Effector CD4-positive, alpha-beta T cell (primary cell): ENCODE data around the gene ATOH7. TPM values are rescaled to one million over a fixed set of nuclear protein-coding genes. Genes with fewer than 3 reads are reported as not detected.
"Not testable (repeated sequence)": the region's sequence is repeated elsewhere in the genome, so short reads cannot be mapped to it uniquely, and the experiment has no call there.

Experiments
- DNase-seq: peaks from one replicate; pipeline ENCODE4 v3.0.0-alpha.2; 2020
- total RNA-seq: gene quantifications from one replicate; lab custom pipeline; 2026; lab: John Stamatoyannopoulos, UW

Gene ATOH7
- total RNA-seq, result not detected

- no peak for DNase-seq
These were observed at the start of gene ATOH7 for GRCh38 chr10:68231817-68232251. Gene ATOH7, minus strand, starts transcription at chr10:68232113. Its CDS starts 436 bp downstream, at chr10:68231677.

DNA sequence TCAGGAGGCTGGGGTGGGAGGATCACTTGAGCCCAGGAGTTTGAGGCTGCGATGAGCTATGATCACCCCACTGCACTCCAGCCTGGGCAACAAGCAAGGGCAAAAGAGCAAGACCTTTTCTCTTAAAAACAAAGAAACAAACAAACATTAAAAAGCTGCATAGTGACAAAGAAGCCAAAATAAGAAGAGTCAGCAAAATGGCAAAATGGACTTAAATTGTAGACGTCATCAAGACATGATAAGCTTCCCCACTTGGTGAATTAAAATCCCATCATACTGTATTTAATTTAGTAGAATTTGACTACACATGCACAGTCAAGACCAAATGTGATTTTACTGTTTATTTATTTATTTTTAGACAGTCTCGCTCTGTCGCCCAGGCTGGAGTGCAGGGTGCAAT, 48.8 kb upstream of the ATOH7 start:
- DNase-seq, result no peak

GRCh38 chr10:68278906-68279753, 47.2 kb upstream of the ATOH7 start:
- not testable (repeated sequence) for DNase-seq

- not testable (repeated sequence) for DNase-seq
These were observed 45.9 kb upstream of the ATOH7 start for GRCh38 chr10:68277814-68278213.

- no peak for DNase-seq
These were observed 44.3 kb upstream of the ATOH7 start for GRCh38 chr10:68276224-68276623.

- no peak for DNase-seq
These were observed 43.8 kb upstream of the ATOH7 start for GRCh38 chr10:68275600-68276126.

DNA sequence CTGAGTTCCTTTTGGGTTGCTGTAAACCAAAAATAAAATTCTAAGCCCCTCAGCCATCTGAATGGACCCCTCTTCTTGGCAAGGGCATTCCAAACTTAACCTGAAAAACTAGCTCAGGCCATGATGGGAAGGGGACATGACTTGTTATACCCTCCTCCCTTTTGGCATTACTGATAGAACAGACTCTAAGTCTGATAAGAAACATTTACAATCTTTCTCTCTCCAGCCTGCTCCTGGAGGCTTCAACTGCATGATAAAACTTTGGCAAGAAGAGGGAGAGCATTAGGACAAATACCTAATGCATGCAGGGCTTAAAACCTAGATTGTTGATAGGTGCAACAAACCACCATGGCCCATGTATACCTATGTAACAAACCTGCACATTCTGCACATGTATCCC, 40.9 kb upstream of the ATOH7 start:
- no peak for DNase-seq

DNA sequence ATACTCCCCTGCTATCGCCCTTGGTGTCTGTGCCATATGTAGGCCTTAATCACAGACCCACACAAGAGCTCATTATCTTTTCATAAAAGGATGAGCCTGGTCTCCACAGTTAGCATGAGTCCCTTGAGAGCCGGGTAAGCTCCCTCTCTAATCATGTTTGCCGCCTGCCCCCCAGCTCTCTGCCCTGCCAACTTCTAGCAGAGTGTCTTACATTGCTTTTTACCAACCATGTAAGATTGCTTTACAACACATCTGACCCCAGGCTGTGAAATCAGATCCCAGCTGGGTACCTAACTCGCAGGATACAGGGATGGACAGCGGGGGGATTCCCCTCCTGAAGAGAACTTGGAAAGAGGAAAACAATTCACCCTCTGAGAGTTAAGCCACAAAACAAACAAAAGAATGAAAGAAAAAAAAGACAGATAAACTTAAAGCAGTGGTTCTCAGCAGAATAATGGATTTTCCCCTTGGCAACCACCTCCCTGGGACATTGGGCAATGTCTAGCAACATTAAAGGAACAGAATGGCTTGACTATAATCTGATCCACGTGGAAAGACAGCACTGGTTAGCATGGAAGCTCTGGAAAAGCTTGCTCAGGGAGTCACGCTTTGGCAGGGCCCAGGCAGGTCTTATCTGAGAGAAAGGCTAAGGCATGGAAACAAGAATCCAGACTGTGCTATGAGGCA, 39.4 kb upstream of the ATOH7 start:
- DNase-seq, result no peak

DNA sequence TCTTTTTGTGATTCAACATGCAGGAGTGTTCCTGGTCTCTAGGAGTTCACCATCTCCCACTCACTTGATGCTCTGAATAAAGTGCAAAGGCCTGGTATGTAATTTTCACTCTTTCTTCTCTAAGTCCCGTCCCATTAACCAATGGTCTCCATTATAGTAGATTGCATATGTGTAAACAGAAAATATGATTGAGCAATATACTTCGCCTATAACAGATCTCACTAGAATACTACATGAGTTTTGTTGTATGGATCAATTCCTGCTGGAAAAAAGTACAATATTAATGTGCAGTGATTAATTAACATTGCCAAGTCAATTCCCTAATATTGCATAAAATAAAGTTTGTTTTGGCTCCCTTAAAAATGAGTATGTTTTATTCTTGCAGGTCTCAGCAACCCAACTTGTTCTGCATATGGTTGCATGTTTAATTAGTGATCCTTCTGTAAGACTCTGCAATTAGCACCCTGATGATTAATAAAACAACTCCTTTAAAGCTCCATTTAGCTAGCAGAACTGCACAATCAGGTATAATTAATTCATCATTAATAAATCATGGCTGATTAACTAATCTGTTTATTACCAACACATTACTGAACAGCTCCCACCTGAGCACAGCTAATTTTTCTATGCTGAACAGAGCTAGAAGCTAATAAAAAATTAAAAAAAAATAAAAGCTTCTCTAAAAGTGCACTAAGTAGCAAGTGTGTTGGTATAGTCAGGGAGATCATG, 37.8 kb upstream of the ATOH7 start:
- DNase-seq, result no peak

DNA sequence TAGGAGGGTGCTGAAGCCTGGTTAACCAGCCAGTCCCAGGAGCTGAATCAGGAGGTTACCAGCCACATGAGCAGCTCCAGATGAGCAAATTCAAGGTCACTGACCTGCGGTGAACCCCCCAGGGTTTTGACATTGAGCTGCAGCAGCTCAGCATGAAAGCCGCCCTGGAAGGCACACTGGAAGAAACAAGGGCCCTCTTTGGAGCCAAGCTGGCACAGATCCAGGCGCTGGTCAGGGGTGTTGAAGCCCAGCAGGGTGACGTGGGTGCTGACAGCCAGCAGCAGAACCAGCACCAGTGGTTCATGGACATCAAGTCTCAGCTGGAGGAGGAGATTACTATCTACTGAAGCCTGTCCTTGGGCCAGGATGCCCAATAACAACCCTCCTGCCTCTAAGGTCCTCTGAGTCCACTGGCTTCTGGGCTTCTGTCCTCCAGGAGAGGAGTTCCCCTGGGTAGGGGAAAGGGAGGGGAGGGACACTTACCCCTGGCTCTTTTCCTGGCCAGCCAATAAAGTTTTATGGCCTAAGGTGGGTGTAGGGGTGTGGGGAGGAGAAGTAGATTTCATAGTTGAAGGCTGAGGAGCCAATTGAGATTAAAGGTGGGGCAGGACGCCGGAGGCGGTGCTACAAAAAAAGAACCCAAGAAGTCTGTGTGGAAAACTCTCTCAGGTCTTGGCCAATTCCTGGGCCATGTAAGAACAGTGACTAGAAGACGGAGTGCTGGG, 29.4 kb upstream of the ATOH7 start:
- DNase-seq, result no peak

DNA sequence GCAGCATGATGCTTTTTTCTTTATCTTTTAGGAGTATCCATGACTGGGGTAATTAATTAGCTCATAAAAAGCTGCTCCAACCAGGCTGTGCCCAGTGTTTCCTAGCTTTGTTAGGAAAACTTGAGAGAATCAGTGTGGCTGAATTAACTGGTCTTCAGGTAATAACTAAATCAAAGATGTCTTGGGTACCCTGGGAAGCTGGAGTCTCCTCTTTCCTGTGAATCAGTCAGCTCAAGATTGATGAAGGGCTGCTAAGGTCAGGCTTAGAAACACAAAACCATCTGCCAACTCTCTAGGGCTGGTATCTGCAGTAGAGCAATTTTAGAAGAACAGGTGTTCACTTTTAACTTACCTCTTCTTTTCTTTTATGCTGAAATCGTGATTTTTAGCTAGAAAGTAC, 21.4 kb upstream of the ATOH7 start:
- no peak for DNase-seq

GRCh38 chr10:68251625-68252495, 19.9 kb upstream of the ATOH7 start:
- no peak for DNase-seq

DNA sequence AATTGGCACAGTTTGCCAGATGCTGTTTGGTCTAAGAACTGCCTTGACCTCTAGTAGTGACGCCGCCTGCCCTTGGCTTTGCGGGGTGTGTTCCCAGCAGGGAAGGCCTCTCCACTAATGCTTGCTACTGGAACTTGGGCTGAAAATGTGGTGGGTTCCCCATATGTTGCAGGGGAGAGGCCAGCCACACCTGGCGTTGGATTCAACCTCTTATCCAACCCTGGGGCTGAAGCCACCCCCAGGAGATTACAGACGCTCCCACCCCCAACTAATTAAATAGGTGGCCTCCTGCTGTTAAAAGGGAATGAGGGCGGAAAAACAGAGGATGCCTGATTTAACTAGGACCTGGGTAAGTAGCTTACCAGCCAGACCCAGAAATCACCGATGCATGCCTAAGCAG, 19.2 kb upstream of the ATOH7 start:
- DNase-seq, result no peak

GRCh38 chr10:68249297-68249696, 17.4 kb upstream of the ATOH7 start:
- no peak for DNase-seq

DNA sequence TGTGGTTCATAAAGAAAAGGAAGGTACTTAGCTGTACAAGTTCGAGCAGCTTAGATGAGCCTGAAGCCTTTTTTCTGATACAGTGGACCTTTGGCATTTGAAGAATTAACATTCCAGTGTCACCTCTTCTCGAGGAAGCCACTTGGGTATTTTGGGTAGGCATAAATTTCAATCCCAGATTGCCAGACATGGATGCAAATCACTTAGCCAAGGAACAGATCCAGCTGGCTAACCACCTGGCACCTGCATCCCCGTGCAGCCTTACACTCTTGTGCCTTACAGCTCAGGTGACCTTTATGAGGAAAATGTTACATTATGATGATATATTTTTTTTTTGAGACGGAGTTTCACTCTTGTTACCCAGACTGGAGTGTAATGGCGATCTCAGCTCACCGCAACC, 16.0 kb upstream of the ATOH7 start:
- DNase-seq, result no peak

GRCh38 chr10:68246397-68246796, 14.5 kb upstream of the ATOH7 start:
- DNase-seq, result not testable (repeated sequence)

GRCh38 chr10:68242051-68242450, 10.1 kb upstream of the ATOH7 start:
- DNase-seq, result no peak

DNA sequence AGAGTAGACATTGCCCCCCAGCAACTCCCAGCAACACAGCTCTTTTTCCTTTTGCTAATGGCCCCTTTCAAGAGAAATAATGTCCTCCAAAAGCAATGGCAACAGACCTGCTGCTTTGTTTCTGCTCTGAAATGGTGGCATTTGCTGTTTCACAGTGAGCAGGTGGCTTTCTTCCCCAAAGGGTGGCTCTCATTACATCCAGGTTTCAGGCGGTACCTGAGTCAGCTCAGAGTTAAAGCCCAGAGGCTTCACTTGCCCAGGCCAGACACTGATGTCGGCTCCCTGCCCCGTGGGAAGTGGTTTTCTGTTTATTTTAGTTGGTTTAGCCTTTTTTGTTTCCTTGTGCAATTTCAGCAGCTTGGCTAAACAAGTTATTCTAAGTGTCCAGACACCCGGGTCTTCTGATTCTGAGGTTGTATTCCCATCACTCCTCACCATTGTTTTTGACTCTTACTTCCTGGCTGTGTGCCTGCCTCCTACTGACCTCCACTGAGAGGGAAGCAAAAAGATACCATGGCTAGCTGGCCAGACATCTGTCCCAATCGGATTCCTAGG, 7.8 kb upstream of the ATOH7 start:
- no peak for DNase-seq

- DNase-seq, result no peak
These were observed 7.2 kb upstream of the ATOH7 start for GRCh38 chr10:68239069-68239468.

DNA sequence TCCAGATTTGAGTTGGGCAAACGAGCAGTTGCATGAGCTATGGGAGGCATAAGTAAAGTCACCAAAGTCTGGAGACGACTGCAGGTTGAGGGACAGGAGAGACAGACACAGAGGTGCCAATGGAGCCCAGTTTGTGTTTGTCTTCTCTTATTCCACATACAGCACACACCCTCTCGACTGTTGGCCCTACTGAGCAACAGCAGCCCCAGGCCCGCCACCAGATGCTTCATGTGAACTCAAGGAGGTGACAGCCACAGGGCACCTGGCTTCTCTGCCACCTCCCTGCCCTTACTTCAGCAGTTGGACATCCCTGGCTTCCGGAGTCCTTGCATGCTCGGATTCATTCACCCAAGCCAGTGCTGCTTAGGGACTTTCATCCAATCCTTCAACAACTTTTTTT, 6.5 kb upstream of the ATOH7 start:
- no peak for DNase-seq

DNA sequence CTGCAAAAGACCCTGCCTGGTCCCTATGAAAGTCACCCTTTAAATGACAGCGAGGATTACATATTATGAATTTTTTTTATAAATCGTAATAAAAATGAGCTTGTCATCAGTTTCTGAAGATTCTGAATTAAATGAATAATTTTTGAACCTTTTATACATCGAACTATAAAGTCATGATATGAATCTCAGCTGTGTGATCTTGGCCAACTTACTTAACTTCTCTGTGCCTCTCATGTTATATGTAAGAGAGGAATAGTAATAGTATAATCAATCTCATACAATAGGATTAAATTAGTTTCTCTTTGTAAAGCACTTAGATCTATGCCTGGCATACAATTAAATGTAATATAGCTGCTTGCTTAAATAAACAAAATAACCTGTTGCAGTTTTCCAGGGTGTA, 5.3 kb upstream of the ATOH7 start:
- no peak for DNase-seq
